ENCODE results near the gene ENPP6. TPM values are rescaled to one million over a fixed set of nuclear protein-coding genes. Genes with fewer than 3 reads are reported as not detected.
"Not testable (repeated sequence)": the region's sequence is repeated elsewhere in the genome, so short reads cannot be mapped to it uniquely, and the experiment has no call there.

ENPP6 gene
- total RNA-seq, 1 donor from 2014 or later, result not detected

GRCh38 chr4:184143770-184144564 lies 73.7 kb downstream of the ENPP6 start:
- no peak overlapping the region for H3K4me3 Mint-ChIP-seq (ENCODE audit: low read depth)
- DNase-seq (ENCODE audit: low spot score, unreplicated experiment), result no peak
- H3K4me1 Mint-ChIP-seq (ENCODE audit: low read depth), result no peaks in the 10 kb centered on the region
- H3K27ac Mint-ChIP-seq, result no peak overlapping the region
- H3K27me3 Mint-ChIP-seq, result peaks cover 22% of the 10 kb centered on the region
- no peaks in the 10 kb centered on the region for H3K36me3 Mint-ChIP-seq (ENCODE audit: insufficient read depth)
- peak; percentile 45 for TF ChIP-seq CTCF (IDR thresholded peaks at IDR 0.05; ENCODE audit: unreplicated experiment)
- peaks cover 5% of the 10 kb centered on the region for H3K9me3 Mint-ChIP-seq (ENCODE audit: low read depth)

GRCh38 chr4:184142121-184143000 lies 75.3 kb downstream of the ENPP6 start:
- DNase-seq (ENCODE audit: low spot score, unreplicated experiment), result no peak
- H3K4me3 Mint-ChIP-seq (ENCODE audit: low read depth), result no peak overlapping the region
- H3K27ac Mint-ChIP-seq, result no peak overlapping the region
- no peaks in the 10 kb centered on the region for H3K36me3 Mint-ChIP-seq (ENCODE audit: insufficient read depth)
- H3K27me3 Mint-ChIP-seq, result peaks cover 16% of the 10 kb centered on the region
- no peak for TF ChIP-seq CTCF (IDR thresholded peaks at IDR 0.05; ENCODE audit: unreplicated experiment)
- no peaks in the 10 kb centered on the region for H3K4me1 Mint-ChIP-seq (ENCODE audit: low read depth)
- H3K9me3 Mint-ChIP-seq (ENCODE audit: low read depth), result peaks cover 14% of the 10 kb centered on the region

- H3K27me3 Mint-ChIP-seq; H3K4me1 Mint-ChIP-seq (ENCODE audit: low read depth); DNase-seq (ENCODE audit: low spot score, unreplicated experiment); H3K4me3 Mint-ChIP-seq (ENCODE audit: low read depth); H3K36me3 Mint-ChIP-seq (ENCODE audit: insufficient read depth); H3K27ac Mint-ChIP-seq: not testable (repeated sequence)
- peaks cover 25% of the 10 kb centered on the region for H3K9me3 Mint-ChIP-seq (ENCODE audit: low read depth)
Measured at GRCh38 chr4:184140901-184141300, 76.8 kb downstream of the ENPP6 start.

GRCh38 chr4:184136525-184136924 lies 81.1 kb downstream of the ENPP6 start:
- no peak overlapping the region for H3K27ac Mint-ChIP-seq
- no peak for DNase-seq (ENCODE audit: low spot score, unreplicated experiment)
- H3K27me3 Mint-ChIP-seq, result no peaks in the 10 kb centered on the region
- H3K36me3 Mint-ChIP-seq (ENCODE audit: insufficient read depth), result no peaks in the 10 kb centered on the region
- TF ChIP-seq CTCF (IDR thresholded peaks at IDR 0.05; ENCODE audit: unreplicated experiment), result no peak
- H3K4me3 Mint-ChIP-seq (ENCODE audit: low read depth), result no peak overlapping the region
- H3K9me3 Mint-ChIP-seq (ENCODE audit: low read depth), result peaks cover 26% of the 10 kb centered on the region
- H3K4me1 Mint-ChIP-seq (ENCODE audit: low read depth), result no peaks in the 10 kb centered on the region

- Mint-ChIP-seq H3K36me3 (ENCODE audit: insufficient read depth) (no peaks in the 10 kb centered on the region), H3K4me3 (ENCODE audit: low read depth) (no peak overlapping the region), H3K27me3 (peaks cover 5% of the 10 kb centered on the region), H3K27ac (no peak overlapping the region), H3K4me1 (ENCODE audit: low read depth) (no peaks in the 10 kb centered on the region), H3K9me3 (ENCODE audit: low read depth) (peaks cover 4% of the 10 kb centered on the region)
- TF ChIP-seq CTCF (IDR thresholded peaks at IDR 0.05; ENCODE audit: unreplicated experiment), result no peak
- no peak for DNase-seq (ENCODE audit: low spot score, unreplicated experiment)
Measured at GRCh38 chr4:184126800-184127199, 90.9 kb downstream of the ENPP6 start.

All from progenitor cell of endocrine pancreas (in vitro differentiated cells).